ENCODE results near the gene RCOR1.
"Not testable (repeated sequence)": the region's sequence is repeated elsewhere in the genome, so short reads cannot be mapped to it uniquely, and the experiment has no call there.

Gene RCOR1

DNA sequence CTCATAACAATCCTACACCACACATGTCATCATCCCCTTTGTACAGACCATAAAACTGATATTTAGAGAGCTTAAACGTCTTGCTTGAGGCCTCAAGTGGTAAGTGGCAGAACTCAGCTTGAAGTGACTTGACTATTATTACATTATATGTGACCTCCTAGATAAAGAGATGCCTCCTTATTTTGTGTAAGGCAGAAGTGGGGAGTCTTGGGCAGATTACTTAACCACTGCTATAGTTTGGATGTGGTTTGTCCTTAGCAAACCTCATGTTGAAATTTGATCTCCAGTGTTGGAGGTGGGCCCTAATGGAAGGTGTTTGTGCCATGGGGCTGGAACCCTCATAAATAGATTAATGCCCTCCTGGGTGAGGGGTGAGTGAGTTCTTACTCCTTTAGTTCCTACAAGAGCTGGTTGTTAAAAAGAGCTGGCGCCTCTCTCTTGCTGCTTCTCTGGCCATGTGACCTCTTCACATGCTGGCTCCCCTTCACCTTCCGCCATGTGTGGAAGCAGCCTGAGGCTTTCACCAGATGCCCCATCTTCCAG is 37.4 kb downstream of the RCOR1 start:
- DNase-seq (ENCODE audit: low read depth) = no peak

DNA sequence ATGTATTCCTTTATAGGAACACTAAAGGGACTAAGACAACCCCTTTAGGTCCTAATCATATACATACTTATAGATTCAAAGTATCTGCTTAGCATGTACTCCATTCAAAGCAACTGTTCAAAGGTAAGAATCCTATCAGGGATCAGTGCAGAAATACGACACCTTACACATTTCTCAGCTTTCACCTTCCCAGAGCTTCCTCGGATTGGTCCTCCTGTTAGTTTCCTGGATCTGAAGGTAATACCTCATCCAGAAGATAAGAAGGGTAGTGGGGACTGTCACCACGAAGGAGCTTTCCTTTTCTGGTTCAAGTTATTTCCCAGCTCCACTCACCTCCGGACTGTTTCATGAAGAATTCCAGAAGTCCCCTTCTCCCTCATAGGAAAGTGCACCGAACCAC is 38.0 kb downstream of the RCOR1 start:
- DNase-seq (ENCODE audit: low read depth) = no peak

DNA sequence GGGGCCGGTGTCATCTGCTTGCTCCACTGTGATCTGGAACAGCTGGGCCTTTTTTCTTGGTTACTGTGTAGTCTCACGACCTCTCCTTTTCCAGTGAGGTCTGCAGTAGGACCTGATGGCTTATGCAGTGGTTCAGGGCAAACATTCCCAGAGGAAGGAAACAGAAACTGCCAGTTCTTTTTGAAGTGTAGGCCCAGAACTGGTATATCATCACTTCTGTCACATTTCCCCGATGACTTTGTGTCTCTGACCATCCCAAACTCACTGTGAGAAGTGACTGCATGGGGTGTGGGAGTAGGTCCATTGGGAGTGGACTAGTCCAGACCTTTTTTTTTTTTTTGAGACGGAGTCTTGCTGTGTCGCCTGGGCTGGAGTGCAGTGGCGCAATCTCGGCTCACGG is 38.4 kb downstream of the RCOR1 start:
- DNase-seq (ENCODE audit: low read depth) = no peak

DNA sequence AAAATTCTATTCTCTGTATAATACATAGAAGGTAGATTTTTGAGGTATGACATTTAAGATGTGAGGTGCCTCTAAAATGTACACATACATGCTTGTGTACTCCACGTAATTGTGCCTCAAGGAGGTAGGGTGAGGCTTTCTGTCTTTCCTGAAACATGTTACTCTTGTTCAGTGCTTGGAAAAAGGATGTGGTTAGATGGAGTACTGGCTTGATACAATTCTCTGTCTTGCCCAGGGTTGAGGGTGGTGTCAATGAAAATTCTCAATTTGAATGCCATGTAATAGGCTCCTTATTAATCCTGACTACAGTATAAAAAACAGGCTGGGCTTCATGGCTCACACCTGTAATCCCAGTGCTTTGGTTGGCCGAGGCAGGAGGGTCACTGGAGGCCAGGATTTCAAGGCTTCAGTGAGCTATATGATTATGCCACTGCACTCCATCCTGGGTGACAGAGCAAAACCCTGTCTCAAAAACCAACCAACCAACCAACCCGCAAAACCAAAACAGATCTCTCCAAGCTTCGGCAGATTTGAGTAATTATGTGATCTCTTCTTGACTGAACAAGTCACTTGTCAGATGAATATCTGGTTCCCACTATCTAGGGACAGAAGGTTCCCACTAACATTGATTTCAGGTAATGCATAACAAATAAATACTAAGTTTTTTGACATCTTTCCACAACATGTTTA is 41.6 kb downstream of the RCOR1 start:
- no peak for DNase-seq (ENCODE audit: low read depth)

DNA sequence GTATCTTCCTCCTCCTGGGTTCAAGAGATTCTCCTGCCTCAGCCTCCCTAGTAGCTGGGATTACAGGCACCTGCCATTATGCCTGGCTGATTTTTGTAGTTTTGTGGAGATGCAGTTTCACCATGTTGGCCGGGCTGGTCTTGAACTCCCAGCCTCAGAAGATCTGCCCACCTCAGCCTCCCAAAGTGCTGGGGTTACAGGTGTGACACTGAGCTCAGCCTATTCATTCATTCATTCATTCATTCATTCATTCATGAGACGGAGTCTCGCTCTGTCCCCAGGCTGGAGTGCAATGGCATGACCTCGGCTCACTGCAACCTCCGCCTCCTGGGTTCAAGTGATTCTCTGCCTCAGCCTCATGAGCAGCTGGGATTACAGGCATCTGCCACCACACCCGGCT is 47.2 kb downstream of the RCOR1 start:
- DNase-seq (ENCODE audit: low read depth) = not testable (repeated sequence)

DNA sequence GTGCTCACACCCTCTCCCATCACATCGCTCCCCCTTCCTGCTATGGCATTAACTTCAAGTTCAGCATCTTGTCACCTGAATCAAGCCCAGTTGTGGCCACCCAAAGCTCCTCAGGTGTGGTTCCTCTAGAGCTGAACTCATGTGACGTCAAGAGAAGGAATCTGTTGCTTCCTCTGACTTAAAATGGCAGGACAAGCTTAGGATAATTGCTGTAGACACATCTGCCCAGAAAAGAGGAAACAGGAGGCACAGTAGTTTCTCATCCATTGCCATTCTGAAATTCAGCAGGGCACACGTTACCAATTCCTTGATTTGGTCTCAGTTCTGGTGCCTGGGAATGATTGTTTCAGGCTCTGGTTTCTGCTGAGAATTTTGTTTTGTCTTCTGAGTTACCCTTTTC is 52.1 kb downstream of the RCOR1 start:
- no peak for DNase-seq (ENCODE audit: low read depth)

DNA sequence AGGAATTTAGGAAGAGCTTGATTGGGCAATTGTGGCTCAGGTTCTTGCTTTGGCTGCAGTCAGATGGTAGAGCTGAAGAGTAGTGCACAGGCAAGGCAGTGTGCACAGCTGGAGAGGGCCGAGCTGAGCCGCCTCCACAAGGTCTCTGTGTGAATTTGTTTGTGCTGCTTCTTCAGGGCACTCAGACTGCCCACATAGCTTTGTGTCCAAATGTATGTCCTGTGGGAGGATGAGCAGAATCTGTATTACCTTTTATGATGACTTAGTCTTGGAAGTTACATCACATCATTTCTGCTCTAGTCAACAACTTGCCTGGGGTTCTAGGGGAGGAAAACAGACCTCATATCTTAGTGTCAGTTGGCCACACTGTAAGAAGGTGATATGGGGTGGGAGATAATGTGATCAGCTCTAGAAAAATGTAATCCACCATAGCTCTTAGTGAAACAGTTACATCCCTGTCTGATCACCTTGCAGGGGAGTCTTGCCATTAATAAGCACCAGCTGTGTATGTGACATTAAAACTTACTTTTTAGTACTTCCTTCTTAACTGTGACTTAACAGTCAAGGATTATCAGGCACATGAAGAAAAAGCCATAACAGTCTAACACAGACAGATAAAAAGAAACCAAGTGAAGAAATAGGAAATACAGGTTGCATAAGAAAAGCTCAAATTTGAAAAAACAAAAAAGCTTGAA is 53.4 kb downstream of the RCOR1 start:
- DNase-seq (ENCODE audit: low read depth) = no peak

DNA sequence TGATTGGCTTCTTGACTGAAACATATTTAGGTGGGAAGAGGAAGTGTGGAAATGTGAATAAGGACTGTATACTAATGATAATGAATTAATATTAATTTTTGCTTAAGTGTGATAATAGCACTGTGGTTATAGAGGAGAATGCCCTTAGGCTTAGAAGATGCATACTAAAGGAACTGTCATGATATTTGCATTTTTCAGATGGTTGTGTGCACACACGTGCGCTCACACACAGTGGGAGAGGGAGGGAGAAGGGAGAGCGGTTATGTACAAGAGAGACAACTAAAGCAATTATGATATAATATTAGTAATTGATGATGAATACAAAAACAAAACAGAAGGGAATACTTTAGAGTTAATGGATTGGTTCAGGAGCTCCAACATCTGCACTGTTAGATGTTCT is 54.2 kb downstream of the RCOR1 start:
- DNase-seq (ENCODE audit: low read depth) = no peak

DNA sequence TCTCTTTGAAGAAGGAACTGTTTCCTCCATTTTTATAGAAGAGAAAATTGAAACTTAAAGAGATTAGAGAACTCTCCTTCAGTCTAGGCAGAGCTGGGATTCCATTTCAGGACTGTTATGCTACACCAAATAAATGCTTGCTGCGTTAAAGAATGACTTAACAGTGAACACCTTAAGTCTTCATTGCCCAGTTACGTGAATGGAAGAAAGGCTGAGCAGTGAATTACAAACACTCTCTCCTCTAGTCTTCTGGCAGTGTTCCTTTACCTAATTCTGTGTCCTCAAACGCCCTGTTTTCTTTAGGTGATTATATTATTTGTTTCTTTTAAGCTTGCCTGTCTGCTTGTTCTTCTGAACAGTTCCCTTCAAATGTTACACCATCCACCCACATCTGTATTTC is 59.7 kb downstream of the RCOR1 start:
- no peak for DNase-seq (ENCODE audit: low read depth)

DNA sequence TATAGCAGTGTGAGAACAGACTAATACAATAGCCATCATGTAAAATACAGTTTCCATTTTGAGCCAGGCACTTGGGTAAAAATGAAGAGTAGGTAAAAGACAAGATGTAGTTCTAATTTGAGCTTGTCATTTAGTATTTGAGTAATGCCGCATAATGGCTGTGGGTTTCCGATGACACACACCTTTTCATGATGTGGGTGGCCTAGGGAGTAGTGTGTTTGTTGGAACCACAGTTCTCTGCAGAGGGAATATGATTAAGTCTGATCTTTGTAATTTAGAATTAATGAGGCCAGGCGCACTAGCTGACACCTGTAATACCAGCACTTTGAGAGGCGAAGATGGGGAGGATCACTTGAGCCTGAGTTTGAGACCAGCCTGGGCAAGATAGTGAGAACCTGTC is 61.8 kb downstream of the RCOR1 start:
- DNase-seq (ENCODE audit: low read depth) = no peak

DNA sequence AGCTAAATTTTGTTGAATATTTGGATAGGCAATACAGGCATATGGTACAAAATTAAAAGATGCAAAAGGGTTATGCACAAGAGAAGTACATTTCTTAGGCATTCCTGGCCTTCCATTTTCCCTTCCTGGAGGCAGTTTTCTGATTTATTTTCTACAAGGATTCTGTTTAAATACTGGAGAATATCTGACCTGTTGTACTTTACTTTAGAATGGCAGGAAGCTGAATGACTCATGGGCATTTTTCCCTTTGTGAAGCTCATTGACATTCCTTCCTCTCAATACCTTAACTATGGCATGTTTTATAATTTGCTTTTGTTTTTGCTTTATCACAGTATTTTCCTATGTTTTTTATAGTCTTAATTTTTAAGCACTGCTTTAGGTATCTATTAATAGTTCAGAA is 62.7 kb downstream of the RCOR1 start:
- no peak for DNase-seq (ENCODE audit: low read depth)

DNA sequence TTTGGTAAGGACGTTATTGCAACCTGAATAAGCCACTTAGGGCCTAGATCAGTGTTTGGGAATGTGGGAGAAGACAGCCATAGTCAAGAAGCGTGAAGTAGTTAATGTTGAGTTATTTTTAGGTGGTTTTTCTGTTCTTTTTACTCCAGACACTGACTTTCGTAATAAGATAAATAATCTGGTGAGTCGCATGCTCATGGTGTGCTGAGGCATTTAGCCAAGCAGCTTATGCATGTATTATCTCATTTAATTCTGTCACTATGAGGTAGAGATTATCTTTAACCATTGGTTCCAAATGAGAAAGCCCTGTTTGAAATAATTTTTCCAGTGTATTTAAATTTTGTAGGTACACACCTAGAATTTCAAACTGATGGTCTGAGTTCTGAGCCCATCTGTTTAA is 67.3 kb downstream of the RCOR1 start:
- no peak for DNase-seq (ENCODE audit: low read depth)

DNA sequence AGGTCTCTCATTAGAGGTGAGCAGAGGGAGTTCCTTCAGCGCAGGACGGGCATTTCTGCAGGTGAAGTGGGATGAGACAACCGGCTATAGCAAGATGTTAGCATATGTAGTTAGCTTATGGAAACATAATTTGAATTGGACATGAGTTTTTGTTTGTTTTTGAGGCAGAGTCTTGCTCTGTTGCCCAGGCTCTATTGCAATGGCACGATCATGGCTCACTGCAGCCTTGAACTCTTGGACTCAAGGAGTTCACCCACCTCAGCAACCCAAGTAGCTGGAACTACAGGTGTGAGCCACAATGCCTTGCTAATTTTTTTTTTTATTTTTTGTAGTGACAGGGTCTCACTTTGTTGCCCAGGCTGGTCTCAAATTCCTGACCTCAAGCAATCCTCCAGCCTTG is 69.2 kb downstream of the RCOR1 start:
- no peak for DNase-seq (ENCODE audit: low read depth)

DNA sequence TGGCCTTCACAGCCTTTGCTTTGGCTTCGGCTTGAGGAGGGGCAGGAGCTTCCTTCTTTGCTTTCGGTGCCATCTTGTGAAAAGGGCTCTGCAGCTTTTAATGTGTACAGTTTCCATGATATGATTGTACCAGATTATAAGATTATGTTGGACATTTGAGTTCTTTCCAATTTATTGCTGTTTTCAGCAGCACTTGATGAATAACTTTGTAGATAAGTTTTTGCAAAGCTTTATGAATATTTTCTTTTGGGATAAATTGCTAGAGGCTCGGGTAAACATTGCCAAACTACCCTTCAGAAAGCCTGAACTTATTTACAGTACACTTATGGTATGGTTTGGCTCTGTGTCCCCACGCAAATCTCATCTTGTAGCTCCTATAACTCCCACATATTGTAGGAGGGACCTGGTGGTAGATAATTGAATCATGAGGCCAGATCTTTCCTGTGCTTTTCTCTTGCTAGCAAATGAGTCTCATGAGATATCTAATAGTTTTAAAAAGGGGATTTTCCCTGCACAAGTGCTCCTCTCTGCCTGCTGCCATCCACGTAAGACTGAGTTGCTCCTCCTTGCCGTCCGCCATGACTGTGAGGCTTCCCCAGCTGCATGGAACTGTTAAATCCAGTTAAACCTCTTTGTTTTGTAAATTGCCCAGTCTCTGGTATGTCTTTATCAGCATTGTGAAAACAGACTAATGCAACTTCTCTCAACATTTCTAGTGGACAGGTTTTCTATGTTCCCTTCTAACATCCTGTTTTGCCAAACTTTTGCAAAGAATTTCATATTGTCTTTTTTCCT is 70.4 kb downstream of the RCOR1 start:
- DNase-seq (ENCODE audit: low read depth) = no peak

DNA sequence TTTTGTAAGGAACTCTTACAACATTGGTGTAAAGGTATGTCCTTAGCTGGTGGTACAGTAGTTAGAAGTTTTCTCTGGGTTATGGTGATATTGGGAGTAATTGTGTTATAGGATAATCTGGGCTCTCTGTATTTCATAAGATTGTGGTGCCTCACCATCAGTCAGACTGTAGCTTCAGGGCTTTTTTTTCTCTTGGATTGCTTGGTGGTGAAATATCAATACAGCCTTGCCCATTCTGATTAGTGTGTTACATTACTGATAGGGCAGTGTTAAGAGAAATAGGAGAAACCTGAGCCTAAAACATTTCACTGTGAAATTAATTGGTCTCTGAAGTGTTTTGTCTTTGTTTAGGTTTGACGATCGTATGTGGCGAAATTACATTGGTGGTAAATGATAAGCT is 71.0 kb downstream of the RCOR1 start:
- no peak for DNase-seq (ENCODE audit: low read depth)

DNA sequence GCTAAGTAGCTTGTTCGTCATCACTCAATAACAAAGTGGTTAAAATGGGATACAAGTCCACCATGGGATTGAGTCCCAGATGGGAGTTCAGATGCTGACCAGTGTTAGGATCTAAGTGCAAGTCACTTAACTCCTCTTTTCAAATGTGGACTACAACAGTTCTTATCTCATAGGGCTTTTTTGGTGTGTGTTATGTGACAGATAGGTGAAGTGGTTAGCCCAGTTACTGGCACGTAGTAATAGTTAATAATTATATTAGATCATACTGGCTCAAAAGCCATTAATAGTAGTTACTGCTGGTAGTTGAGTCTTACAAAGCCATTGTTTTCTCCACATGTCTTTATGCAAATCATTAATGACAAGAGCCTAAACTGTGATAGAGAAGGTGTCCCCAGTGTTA is 73.2 kb downstream of the RCOR1 start:
- no peak for DNase-seq (ENCODE audit: low read depth)

DNA sequence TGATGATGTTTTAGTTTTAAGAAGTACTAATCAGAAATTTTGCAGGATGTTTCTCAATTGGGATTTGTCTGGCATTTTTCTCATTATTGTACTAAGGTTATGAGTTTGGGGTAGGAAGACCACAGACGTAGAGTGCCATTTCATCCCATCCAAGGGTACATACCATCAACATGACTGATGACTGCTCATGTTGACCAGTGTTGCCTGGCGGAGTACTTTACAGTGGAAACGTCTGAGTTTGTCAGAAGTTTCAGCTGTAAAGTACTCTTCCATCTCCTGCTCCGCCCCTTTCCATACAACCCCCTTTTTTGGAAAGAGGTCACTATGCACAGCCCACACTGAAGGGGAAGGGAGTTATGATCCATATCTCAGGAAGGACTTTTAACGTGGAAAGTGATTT is 74.2 kb downstream of the RCOR1 start:
- DNase-seq (ENCODE audit: low read depth) = no peak

DNA sequence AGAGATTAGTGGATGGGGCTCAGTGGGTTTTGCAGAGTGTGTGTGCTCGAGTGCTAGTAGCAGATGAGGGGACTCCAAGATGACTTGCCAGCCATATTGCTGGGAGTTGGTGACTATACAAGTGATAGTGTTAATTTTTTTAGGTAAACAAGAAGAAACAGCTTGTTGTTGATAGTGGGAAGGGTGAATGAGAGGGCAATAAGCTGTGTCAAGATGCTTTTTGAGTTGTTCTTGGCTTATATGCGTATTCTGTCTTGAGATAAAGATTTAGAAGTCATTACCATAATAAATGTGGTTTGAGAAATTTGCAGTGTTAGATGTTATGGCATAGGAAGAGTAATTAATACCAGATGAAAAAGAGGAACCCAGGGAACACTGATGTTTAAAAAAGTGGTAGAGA is 75.3 kb downstream of the RCOR1 start:
- DNase-seq (ENCODE audit: low read depth) = no peak

DNA sequence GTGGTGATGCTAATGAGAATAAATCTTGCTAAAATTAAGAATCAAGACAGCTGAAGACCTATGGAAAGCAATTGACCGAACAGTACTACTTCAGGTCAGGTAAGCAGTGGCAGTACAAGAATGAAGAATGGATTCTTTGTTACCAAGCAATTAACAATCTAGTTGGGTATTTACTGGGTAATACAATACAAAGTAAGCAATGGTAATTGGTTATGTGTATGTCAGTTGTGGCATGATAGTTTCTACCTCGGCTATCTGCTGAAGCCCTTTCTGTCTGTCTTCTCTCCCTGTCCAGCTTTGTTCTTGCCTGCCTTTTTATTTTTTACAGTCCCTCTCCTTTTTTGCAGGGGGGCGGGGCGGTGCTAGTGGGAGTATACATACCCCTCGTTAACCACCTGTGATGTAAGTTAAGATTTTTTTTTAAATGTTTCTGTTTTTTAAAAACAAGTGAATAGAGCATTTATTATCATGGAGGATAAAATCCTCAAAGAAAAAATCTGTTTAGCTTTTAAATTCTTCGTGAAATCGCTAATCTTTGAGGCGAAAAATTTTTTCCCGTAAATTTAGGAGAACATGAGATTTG is 75.9 kb downstream of the RCOR1 start:
- no peak for DNase-seq (ENCODE audit: low read depth)

DNA sequence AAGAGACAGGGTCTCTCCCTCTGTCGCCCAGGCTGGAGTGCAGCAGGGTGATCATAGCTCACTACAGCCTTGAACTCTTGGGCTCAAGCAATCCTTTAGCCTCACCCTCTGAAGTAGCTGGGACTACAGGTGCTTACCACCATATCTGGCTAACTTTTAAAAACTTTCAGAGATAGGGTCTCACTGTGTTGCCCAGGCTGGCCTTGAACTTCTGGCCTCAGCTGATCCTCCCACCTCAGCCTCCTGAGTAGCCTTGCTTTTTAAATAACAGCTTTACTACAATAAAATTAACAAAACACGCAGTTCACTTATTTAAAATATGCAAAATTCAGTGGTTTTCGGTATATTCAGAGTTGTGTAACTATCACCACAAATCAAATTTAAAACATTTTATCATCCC is 79.0 kb downstream of the RCOR1 start:
- no peak for DNase-seq (ENCODE audit: low read depth)

DNA sequence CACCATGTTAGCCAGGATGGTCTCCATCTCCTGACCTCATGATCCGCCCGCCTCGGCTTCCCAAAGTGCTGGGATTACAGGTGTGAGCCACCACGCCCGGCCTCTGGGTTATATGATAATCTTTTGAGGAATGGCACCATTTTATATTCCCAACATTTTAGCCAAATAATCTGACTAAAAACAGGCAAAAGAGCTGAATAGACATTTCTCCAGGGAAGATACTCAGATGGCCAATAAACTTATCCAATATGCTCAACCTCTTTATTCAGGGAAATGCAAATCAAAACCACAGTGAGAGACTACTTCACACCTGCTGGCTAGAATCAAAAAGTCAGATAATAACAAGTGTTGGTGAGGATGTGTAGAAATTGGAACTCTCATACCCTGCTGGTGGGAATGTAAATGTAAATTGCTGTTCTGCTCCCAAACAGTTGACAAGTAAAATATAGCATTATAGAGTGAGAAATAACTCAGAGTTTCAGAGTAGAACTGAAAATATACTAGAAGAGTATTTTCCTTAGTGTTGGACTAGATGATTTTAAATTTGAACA is 80.0 kb downstream of the RCOR1 start:
- DNase-seq (ENCODE audit: low read depth) = no peak

DNA sequence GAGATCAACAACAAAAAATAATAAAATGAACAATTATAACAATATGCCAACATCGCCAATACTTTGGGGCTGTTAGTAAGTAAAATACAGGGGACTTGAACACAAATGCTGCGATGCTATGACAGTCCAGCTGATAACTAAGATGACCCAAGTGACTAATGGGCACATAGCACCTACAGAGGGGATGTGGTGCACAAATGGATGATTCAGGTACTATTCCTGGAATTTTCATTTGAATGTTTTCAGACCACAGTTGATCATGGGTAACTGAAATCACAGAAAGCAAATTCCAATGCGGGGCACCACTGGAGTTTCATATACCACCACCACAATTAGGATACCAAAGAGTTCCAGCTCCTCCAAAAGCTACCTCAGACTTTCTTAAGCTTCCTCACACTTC is 82.9 kb downstream of the RCOR1 start:
- no peak for DNase-seq (ENCODE audit: low read depth)
